OCI-LY1 (cell line): ENCODE data around the gene TWSG1.

ENCODE experiments used
- H2AFZ ChIP-seq: fragments of 200-600 bp; sonication (generic), shearing (Covaris generic); 2 replicates; pipeline ENCODE4 v1.6.0; 2014; ENCODE audit warnings: antibody characterized with exemption, mild to moderate bottlenecking, low read length
- H3F3A ChIP-seq: fragments of 200-600 bp; sonication (generic), shearing (Covaris generic); 2 replicates; pipeline ENCODE4 v1.6.0; 2014; ENCODE audit warnings: mild to moderate bottlenecking, antibody characterized with exemption, low read length, moderate library complexity; ENCODE audit not compliant: insufficient read depth
- H3K27ac ChIP-seq: fragments of 200-600 bp; sonication (generic); 2 replicates; pipeline ENCODE4 v1.5.1; 2014; ENCODE audit warnings: low read length, mixed run types, mild to moderate bottlenecking, low read depth; ENCODE audit not compliant: poor library complexity, severe bottlenecking
- H3K27me3 ChIP-seq: fragments of 200-600 bp; sonication (generic); 2 replicates; pipeline ENCODE4 v1.6.0; 2014; ENCODE audit warnings: antibody characterized with exemption, mild to moderate bottlenecking, low read length, moderate library complexity; ENCODE audit not compliant: insufficient read depth
- H3K36me3 ChIP-seq: fragments of 200-600 bp; sonication (generic); 2 replicates; pipeline ENCODE4 v1.6.1; 2014; ENCODE audit warnings: mild to moderate bottlenecking, antibody characterized with exemption, low read length, moderate library complexity, mixed read lengths; ENCODE audit not compliant: insufficient read depth
- H3K4me1 ChIP-seq: fragments of 200-600 bp; sonication (generic); 2 replicates; pipeline ENCODE4 v1.5.1; 2014; ENCODE audit warnings: mild to moderate bottlenecking, low read length, moderate library complexity; ENCODE audit not compliant: insufficient read depth, severe bottlenecking
- H3K4me2 ChIP-seq: fragments of 200-600 bp; sonication (generic), shearing (Covaris generic); 2 replicates; pipeline ENCODE4 v1.6.1; 2014; ENCODE audit warnings: low read length
- H3K4me3 ChIP-seq: fragments of 200-600 bp; sonication (generic); 2 replicates; pipeline ENCODE4 v1.5.1; 2014; ENCODE audit warnings: low read length, low read depth, mild to moderate bottlenecking, mixed read lengths; ENCODE audit not compliant: poor library complexity, severe bottlenecking
- H3K79me2 ChIP-seq: fragments of 200-600 bp; shearing (Covaris generic); 2 replicates; pipeline ENCODE4 v1.6.1; 2016; ENCODE audit warnings: mixed run types, low read length, mixed read lengths; ENCODE audit not compliant: insufficient read depth
- H3K9ac ChIP-seq: fragments of 200-600 bp; sonication (generic), shearing (Covaris generic); 2 replicates; pipeline ENCODE4 v1.6.1; 2014; ENCODE audit warnings: mild to moderate bottlenecking, low read length, mixed read lengths
- H3K9me2 ChIP-seq: fragments of 200-600 bp; sonication (generic), shearing (Covaris generic); 2 replicates; pipeline ENCODE4 v1.6.1; 2014; ENCODE audit warnings: low read depth, mild to moderate bottlenecking, low read length, mixed read lengths
- H3K9me3 ChIP-seq: fragments of 200-600 bp; shearing (Covaris generic); 2 replicates; pipeline ENCODE4 v1.6.1; 2014; ENCODE audit warnings: low read length, mixed read lengths
- H4K20me1 ChIP-seq: fragments of 200-600 bp; sonication (generic), shearing (Covaris generic); 2 replicates; pipeline ENCODE4 v1.6.0; 2016; ENCODE audit warnings: mild to moderate bottlenecking, low read length; ENCODE audit not compliant: insufficient read depth
- EZH2 ChIP-seq: fragments of 200-600 bp; sonication (generic), shearing (Covaris generic); IDR thresholded peaks from 2 replicates; pipeline ENCODE4 v1.8.0; 2017; ENCODE audit warnings: borderline replicate concordance, mixed run types, mild to moderate bottlenecking, antibody characterized with exemption, low read length, moderate library complexity, mixed read lengths
- TF ChIP-seq, protein P1 (sequence below): fragments of 200-600 bp; sonication (generic), shearing (Covaris generic); IDR thresholded peaks from 2 replicates; pipeline ENCODE4 v1.5.1; 2017; ENCODE audit warnings: mild to moderate bottlenecking, antibody characterized with exemption, low read length, moderate library complexity, mixed read lengths

Gene TWSG1

DNA sequence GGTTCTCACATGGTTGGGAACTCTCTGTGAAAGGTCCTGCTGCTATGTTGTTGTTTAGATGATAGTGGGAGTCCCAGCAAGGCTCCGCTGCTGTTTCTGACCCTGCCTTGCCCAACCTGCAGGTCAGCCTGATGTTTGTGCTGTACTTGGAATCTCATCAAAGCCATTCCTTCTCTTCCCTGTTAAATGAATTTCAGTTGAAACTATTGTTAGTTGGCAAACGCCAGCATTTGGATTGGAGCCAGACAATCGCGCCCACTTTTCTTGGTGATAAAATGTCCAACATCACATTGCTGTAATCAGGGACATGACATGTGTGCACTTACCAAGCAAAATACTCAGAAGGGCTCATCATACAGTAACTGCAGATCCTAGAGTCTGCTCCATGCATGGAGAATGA lies 12.8 kb upstream of the TWSG1 start:
- Histone ChIP-seq H4K20me1 (no peaks in the 10 kb centered on the region), H3K4me1 (no peaks in the 10 kb centered on the region), H3K9me3 (no peaks in the 10 kb centered on the region; the same call in 1 of the 2 replicates), H3K4me3 (no peak overlapping the region), H2AFZ (no peak overlapping the region), H3K79me2 (no peaks in the 10 kb centered on the region), H3K9me2 (no peaks in the 10 kb centered on the region), H3K27me3 (no peaks in the 10 kb centered on the region), H3F3A (no peaks in the 10 kb centered on the region), H3K4me2 (no peak overlapping the region), H3K27ac (no peak overlapping the region), H3K9ac (no peak overlapping the region), H3K36me3 (no peaks in the 10 kb centered on the region)
- TF ChIP-seq, protein P1, sequence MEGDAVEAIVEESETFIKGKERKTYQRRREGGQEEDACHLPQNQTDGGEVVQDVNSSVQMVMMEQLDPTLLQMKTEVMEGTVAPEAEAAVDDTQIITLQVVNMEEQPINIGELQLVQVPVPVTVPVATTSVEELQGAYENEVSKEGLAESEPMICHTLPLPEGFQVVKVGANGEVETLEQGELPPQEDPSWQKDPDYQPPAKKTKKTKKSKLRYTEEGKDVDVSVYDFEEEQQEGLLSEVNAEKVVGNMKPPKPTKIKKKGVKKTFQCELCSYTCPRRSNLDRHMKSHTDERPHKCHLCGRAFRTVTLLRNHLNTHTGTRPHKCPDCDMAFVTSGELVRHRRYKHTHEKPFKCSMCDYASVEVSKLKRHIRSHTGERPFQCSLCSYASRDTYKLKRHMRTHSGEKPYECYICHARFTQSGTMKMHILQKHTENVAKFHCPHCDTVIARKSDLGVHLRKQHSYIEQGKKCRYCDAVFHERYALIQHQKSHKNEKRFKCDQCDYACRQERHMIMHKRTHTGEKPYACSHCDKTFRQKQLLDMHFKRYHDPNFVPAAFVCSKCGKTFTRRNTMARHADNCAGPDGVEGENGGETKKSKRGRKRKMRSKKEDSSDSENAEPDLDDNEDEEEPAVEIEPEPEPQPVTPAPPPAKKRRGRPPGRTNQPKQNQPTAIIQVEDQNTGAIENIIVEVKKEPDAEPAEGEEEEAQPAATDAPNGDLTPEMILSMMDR = no peak
- TF ChIP-seq EZH2 = no peak

DNA sequence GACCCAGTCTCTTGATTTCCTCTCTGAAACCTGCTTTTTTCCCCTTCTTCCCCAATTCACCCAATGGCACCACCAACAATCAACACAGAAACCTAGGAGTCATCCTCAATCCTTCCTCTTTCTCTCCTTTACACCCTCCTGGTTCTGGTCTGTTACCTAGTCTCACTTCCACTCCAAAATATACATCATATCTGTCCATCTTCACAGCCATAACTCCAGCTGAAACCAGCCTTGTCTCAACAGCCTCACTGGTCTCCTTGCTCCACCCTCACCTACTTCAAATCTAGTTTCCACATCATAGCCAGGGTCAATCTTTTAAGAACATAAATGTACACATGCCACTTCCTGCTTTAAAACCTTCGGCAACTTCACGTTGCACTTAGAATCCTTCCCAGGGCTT lies 11.8 kb upstream of the TWSG1 start:
- Histone ChIP-seq H3K4me2 (no peak overlapping the region), H3F3A (no peaks in the 10 kb centered on the region), H3K9ac (no peak overlapping the region), H3K9me3 (no peaks in the 10 kb centered on the region; the same call in 1 of the 2 replicates), H3K9me2 (no peaks in the 10 kb centered on the region), H2AFZ (no peak overlapping the region), H3K27ac (no peak overlapping the region), H3K27me3 (no peaks in the 10 kb centered on the region), H4K20me1 (no peaks in the 10 kb centered on the region), H3K36me3 (no peaks in the 10 kb centered on the region), H3K4me3 (no peak overlapping the region), H3K4me1 (no peaks in the 10 kb centered on the region), H3K79me2 (no peaks in the 10 kb centered on the region)
- no peak for TF ChIP-seq EZH2
- TF ChIP-seq, protein P1 = no peak

DNA sequence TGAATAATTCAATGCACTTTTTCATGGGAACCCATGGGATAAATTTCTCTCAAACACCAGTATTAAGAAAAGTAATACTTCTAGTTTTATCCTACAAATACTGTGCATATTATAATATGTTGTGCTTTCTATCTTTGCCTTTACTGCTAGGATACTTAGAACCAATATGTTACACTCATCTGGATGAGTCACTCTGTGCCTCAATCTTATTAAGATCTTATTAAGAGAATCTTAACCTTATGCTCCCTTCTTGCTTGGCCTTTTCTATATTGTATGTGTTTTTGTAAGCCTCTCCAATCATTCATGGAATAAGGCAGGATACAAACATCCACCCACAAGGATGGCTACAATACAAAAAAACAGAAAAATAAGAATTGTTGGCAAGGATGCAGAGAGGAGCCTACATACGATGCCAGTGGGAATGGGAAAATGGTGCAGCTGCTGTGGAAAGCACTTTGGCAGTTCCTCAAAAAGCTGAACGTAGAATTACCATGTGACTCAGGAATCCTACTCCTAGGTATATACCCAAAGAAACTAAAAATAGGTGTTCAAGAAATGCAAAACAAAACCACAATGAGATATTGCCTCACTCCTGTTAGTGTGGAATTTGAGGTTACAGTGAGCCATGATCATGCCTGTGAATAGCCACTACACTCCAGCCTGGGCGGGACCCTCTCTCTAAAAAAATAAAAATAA lies 10.7 kb upstream of the TWSG1 start:
- Histone ChIP-seq H2AFZ (no peak overlapping the region), H4K20me1 (no peaks in the 10 kb centered on the region), H3K27me3 (no peaks in the 10 kb centered on the region), H3K4me3 (no peak overlapping the region), H3K4me1 (no peaks in the 10 kb centered on the region), H3K9ac (no peak overlapping the region), H3K4me2 (no peak overlapping the region), H3K9me2 (no peaks in the 10 kb centered on the region), H3K27ac (no peak overlapping the region), H3F3A (no peaks in the 10 kb centered on the region), H3K36me3 (no peaks in the 10 kb centered on the region), H3K79me2 (no peaks in the 10 kb centered on the region), H3K9me3 (no peaks in the 10 kb centered on the region; the same call in 1 of the 2 replicates)
- TF ChIP-seq EZH2 = no peak
- TF ChIP-seq, protein P1 = no peak
